Psoas muscle (tissue), 8 donors: Measurements from ENCODE around the gene N4BP2L2. TPM values are rescaled to one million over a fixed set of nuclear protein-coding genes. Genes with fewer than 3 reads are reported as not detected.

Experiments used
- ATAC-seq, 4 donors: fragments of 200-7000 bp; cut with Tn5 transposase; one replicate each; pipeline ENCODE4 v1.9.1; 2020; ENCODE audit warnings: moderate library complexity in 3 of 4, mild to moderate bottlenecking in 2 of 4
- DNase-seq, 2 donors: peaks; one replicate each; pipeline ENCODE4 v3.0.0-alpha.2; 2020
- H3K27ac ChIP-seq: fragments of 200-600 bp; one replicate; pipeline ENCODE4 v1.8.0; 2022
- H3K27me3 ChIP-seq, 3 donors: fragments of 200-600 bp in 1 of 3; one replicate each; pipeline versions ENCODE4 v1.6.1 to v1.8.0; 2013 to 2022; ENCODE audit warnings: low read length in 2 of 3, mild to moderate bottlenecking in 2 of 3, moderate library complexity in 1 of 3; ENCODE audit not compliant: insufficient read depth in 3 of 3
- H3K36me3 ChIP-seq, 2 donors: fragments of 200-600 bp in 1 of 2; one replicate each; pipeline versions ENCODE4 v1.6.1 to v1.8.0; 2013 to 2022; ENCODE audit warnings: low read depth in 1 of 2, mild to moderate bottlenecking in 1 of 2, moderate library complexity in 1 of 2; ENCODE audit not compliant: insufficient read depth in 1 of 2
- H3K4me1 ChIP-seq: fragments of 200-600 bp; one replicate; pipeline ENCODE4 v1.8.0; 2022
- H3K4me3 ChIP-seq: fragments of 200-600 bp; one replicate; pipeline ENCODE4 v1.8.0; 2022; ENCODE audit warnings: mild to moderate bottlenecking
- H3K9me3 ChIP-seq: fragments of 200-600 bp; one replicate; pipeline ENCODE4 v1.8.0; 2022
- WGBS, 3 donors: extraction: QIAGEN DNeasy Blood & Tissue Kit; methylation state at CpG; one replicate each; pipeline versions ENCODE4 v1.1.6 to v1.1.7; 2013; 5-methylcytosine and 5-hydroxymethylcytosine counted together
- intact Hi-C, 2 donors: fragments of 100-400 bp; cut with DNase I; formaldehyde crosslinking; loops; one replicate each; pipeline versions ENCODE4 v1.11.0 to v1.14.2; 2022
- polyA plus RNA-seq, 3 donors: library from polyadenylated mRNA; stranded (reverse); fragments of 200-250 nt; gene quantifications; one replicate each; pipeline ENCODE4 v1.2.3, GENCODE V29; 2013
- total RNA-seq, 4 donors: library from RNA; stranded (reverse); fragmentation: NEBNext Ultra II Directional in 2 of 4; extraction: Animal tissue kit (Norgen Biotek cat#: 25700) in 2 of 4; gene quantifications; one replicate each; pipeline versions ENCODE4 v1.2.1 to v1.2.4, GENCODE V29; 2021 to 2023
- TF ChIP-seq, protein P1 (sequence below): fragments of 200-600 bp; IDR thresholded peaks from one replicate; pipeline ENCODE4 v1.8.0; 2022; ENCODE audit warnings: antibody characterized with exemption
- donor health status: healthy with polysubstance abuse.
- donor health status: DM: no; HTN: no; CAD: no; lungs with moderate emphysema.
- donor health status: Bipolar disorder and iron deficiency.
- donor health status: healthy.
- donor health status: DM: yes; HTN: yes; CAD: no.
- donor health status: DM: no; HTN: no; CAD: no.
- donor health status: DM: no; HTN: no; CAD: no.
- donor health status: DM: yes; HTN: yes; CAD: no.

Gene N4BP2L2
- total and polyA plus RNA-seq, 7 donors: 23.6 to 153 (median 102) TPM

DNA sequence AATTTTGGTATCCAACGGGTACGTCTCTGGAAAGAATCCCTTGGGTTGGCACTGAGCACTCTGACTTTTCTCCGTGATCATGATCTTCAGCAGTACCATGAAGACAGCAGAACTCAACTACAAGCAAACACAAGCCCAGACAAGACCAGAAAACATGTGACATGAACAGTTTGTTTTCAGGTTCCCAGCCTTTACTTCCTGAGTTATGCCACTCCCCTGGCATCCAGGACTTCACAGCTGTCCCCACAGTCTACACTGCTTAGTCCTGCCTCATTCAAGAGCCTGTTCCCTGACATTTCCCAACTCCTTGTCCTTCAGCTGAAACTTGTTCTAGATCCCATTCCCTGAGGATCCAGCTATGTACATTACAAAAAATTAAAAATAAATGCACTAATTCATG lies 105.7 kb downstream of the N4BP2L2 start:
- TF ChIP-seq, protein P1, sequence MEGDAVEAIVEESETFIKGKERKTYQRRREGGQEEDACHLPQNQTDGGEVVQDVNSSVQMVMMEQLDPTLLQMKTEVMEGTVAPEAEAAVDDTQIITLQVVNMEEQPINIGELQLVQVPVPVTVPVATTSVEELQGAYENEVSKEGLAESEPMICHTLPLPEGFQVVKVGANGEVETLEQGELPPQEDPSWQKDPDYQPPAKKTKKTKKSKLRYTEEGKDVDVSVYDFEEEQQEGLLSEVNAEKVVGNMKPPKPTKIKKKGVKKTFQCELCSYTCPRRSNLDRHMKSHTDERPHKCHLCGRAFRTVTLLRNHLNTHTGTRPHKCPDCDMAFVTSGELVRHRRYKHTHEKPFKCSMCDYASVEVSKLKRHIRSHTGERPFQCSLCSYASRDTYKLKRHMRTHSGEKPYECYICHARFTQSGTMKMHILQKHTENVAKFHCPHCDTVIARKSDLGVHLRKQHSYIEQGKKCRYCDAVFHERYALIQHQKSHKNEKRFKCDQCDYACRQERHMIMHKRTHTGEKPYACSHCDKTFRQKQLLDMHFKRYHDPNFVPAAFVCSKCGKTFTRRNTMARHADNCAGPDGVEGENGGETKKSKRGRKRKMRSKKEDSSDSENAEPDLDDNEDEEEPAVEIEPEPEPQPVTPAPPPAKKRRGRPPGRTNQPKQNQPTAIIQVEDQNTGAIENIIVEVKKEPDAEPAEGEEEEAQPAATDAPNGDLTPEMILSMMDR: no peak
- H3K4me3 ChIP-seq: no peak overlapping the region
- no peaks in the 10 kb centered on the region for H3K9me3 ChIP-seq
- DNase-seq (no peak), ATAC-seq (peak in 2 of 4 donors; percentile 23 to 34)
- no peak overlapping the region for H3K27ac ChIP-seq
- intact Hi-C loops: no loop called here
- no peaks in the 10 kb centered on the region for H3K27me3 ChIP-seq
- H3K36me3 ChIP-seq: peaks cover 2 to 72% of the 10 kb centered on the region in 2 donors
- 59 to 77% (median 61%) methylated on average over 3 of the region's 3 CpGs for WGBS, 3 donors
- peaks cover 7% of the 10 kb centered on the region for H3K4me1 ChIP-seq

DNA sequence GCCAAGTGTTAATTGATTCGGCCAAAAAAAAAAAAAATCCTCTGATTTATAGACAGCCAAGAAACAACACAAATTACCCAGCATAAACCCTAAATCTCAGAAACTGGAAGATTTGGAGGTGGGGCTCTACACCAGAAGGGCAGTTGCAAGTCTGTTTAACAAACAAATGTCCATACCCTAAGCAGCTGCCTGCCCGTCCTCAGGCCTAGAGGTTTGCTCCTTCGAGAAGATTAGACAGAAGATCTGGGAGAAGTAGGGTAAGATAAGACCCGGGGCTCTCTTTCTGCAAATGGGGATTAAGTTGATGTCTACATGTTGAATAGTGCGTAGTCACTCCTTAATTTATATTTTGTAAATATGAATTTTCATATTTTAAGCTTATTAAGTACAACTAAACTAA lies 107.2 kb downstream of the N4BP2L2 start:
- no peak for ATAC-seq
- Histone ChIP-seq H3K4me3 (no peak overlapping the region), H3K4me1 (peaks cover 10% of the 10 kb centered on the region), H3K27me3 (no peaks in the 10 kb centered on the region), H3K36me3 (peaks cover 2 to 58% of the 10 kb centered on the region in 2 donors), H3K27ac (no peak overlapping the region), H3K9me3 (no peaks in the 10 kb centered on the region)
- 89 to 94% (median 91%) methylated on average over 5 of the region's 5 CpGs for WGBS, 3 donors
- TF ChIP-seq, protein P1: no peak
- no peak for DNase-seq
- intact Hi-C loops: no loop called here

DNA sequence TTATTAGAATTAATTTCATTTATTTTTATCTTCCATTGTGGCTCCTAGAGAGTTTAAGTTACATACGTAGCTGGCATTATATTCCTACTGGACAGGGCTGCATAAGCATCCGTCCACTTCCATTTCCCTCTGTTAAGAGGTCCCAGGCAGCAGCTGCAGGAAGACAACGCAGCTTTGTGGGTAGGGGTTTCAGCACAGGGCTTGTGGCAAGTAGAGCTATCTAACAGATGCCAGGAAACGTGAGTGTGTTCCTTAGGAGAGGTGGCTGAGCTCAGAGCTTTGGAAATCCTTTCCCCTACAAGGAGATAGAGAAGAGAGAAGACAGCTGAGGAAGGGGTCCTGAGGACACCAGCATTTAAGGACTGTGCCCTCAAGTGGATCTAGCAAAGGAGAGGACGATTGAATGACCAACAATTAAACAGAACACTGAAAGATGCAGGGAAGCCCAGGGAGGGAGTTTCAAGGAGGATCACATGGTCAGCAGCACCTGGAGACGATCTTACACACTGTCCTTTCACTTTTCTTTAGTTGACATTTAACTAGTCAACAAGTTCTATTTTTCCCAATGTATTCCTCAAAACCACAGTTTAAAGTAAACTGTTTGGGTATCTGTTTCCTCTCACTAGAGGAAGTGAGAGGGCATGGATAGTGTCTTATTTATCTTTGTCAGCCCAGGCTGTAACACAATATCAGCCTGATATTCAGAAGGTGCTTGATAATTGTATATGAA lies 108.4 kb downstream of the N4BP2L2 start:
- H3K9me3 ChIP-seq: no peaks in the 10 kb centered on the region
- TF ChIP-seq, protein P1: no peak
- 42 to 55% (median 49%) methylated on average over 6 of the region's 6 CpGs for WGBS, 3 donors
- H3K4me1 ChIP-seq: peaks cover 11% of the 10 kb centered on the region
- H3K27me3 ChIP-seq: no peaks in the 10 kb centered on the region
- no peak for ATAC-seq
- intact Hi-C loops: no loop called here
- H3K36me3 ChIP-seq: peaks cover 0 to 46% of the 10 kb centered on the region in 2 donors
- no peak overlapping the region for H3K4me3 ChIP-seq
- DNase-seq: no peak
- peak overlapping the region; percentile 12 for H3K27ac ChIP-seq

DNA sequence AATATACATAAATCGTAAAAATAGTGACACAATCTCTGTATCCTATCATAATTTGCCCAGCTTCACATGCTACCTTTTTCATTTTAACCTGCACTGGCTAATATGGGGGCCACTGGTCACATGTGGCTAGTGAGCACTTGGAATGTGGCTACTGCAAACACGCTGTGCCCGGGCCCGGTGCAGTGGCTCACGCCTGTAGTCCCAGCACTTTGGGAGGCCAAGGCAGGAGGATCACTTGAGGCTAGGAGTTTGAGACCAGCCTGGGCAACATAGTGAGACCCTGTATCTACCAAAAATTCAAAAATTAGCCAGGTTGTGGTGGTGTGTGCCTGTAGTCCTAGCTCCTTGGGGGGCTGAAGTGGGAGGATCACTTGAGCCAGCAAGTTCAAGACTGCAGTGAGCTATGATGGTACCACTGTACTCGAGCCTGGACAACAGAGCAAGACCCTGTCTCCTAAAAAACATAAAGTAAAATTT lies 109.1 kb downstream of the N4BP2L2 start:
- intact Hi-C loops: loop anchor here (5.0 to 10.0 kb wide), 2 partner anchors 105 to 108 kb away; partner anchors contain the start of gene N4BP2L2 (in 2 of the 2)
- no peak overlapping the region for H3K4me3 ChIP-seq
- H3K36me3 ChIP-seq: peaks cover 0 to 39% of the 10 kb centered on the region in 2 donors
- H3K9me3 ChIP-seq: no peaks in the 10 kb centered on the region
- H3K27ac ChIP-seq: peak overlapping the region; percentile 88
- DNase-seq: no peak
- ATAC-seq: no peak
- 96 to 97% (median 96%) methylated on average over 6 of the region's 6 CpGs for WGBS, 3 donors
- H3K27me3 ChIP-seq: no peaks in the 10 kb centered on the region
- TF ChIP-seq, protein P1: no peak
- peaks cover 11% of the 10 kb centered on the region for H3K4me1 ChIP-seq
